Breast epithelium (tissue), 4 donors: Measurements from ENCODE around the gene TSR3. TPM values are rescaled to one million over a fixed set of nuclear protein-coding genes. Genes with fewer than 3 reads are reported as not detected.

Source experiments
- DNase-seq, 2 donors: peaks; one replicate each; pipeline ENCODE4 v3.0.0-alpha.2; 2019; ENCODE audit warnings: low spot score in 2 of 2
- H3K27ac ChIP-seq, 2 donors: fragments of 200-600 bp; sonication (generic) in 1 of 2; one replicate each; pipeline ENCODE4 v1.5.1; 2016 to 2019; ENCODE audit warnings: mild to moderate bottlenecking in 1 of 2
- H3K27me3 ChIP-seq, 2 donors: fragments of 200-600 bp; sonication (generic) in 1 of 2; one replicate each; pipeline versions ENCODE4 v1.5.1 to v1.6.0; 2017 to 2019; ENCODE audit warnings: control low read depth in 1 of 2, mild to moderate bottlenecking in 1 of 2
- H3K36me3 ChIP-seq: fragments of 200-600 bp; one replicate; pipeline ENCODE4 v1.5.1; 2019
- H3K4me1 ChIP-seq, 2 donors: fragments of 200-600 bp; sonication (generic); one replicate each; pipeline ENCODE4 v1.5.1; 2016 to 2019; ENCODE audit warnings: control low read depth in 1 of 2
- H3K4me3 ChIP-seq, 3 donors: fragments of 200-600 bp; sonication (generic); 1 replicate in 2 of 3; 2 replicates in 1 of 3; pipeline ENCODE4 v1.5.1; 2016 to 2019; ENCODE audit warnings: mild to moderate bottlenecking in 3 of 3, moderate library complexity in 2 of 3
- H3K9me3 ChIP-seq, 2 donors: fragments of 200-600 bp; sonication (generic) in 1 of 2; one replicate each; pipeline ENCODE4 v1.5.1; 2016 to 2019; ENCODE audit warnings: control low read depth in 1 of 2
- CTCF ChIP-seq, 3 donors: fragments of 450-650 bp; IDR thresholded peaks; one replicate each; pipeline ENCODE4 v1.5.1; 2016 to 2017; ENCODE audit warnings: antibody characterized with exemption in 3 of 3, mild to moderate bottlenecking in 3 of 3, moderate library complexity in 3 of 3
- POLR2A ChIP-seq: fragments of 450-650 bp; IDR thresholded peaks from one replicate; pipeline ENCODE4 v1.6.1; 2016; ENCODE audit warnings: antibody characterized with exemption, mild to moderate bottlenecking, moderate library complexity
- POLR2AphosphoS5 ChIP-seq, 3 donors: sonication (generic); formaldehyde crosslinking; IDR thresholded peaks; one replicate each; pipeline ENCODE4 v1.6.1; 2017; ENCODE audit warnings: antibody characterized with exemption in 3 of 3
- intact Hi-C: fragments of 100-400 bp; cut with DNase I; formaldehyde crosslinking; loops from one replicate; pipeline ENCODE4 v1.15.1; 2023; ENCODE audit warnings: low total_unique reads
- total RNA-seq, 3 donors: library from RNA; depleted of rRNA; stranded (reverse); fragments of >200 nt; gene quantifications; one replicate each; pipeline ENCODE4 v1.1.0, GENCODE V29; 2016

The TSR3 gene
- total RNA-seq, 3 donors from 2014 or later: 54.4 to 72.3 (median 59.6) TPM

- H3K9me3 ChIP-seq: no peaks in the 10 kb centered on the region
- no peak for DNase-seq
- H3K36me3 ChIP-seq: peaks cover 16% of the 10 kb centered on the region
- no peak overlapping the region for H3K4me3 ChIP-seq
- no peaks in the 10 kb centered on the region for H3K4me1 ChIP-seq
- intact Hi-C loops: no loop called here
- no peak for TF ChIP-seq POLR2A
- H3K27me3 ChIP-seq: no peaks in the 10 kb centered on the region
- peak overlapping the region in 1 of 2 donors; percentile 43 for H3K27ac ChIP-seq
These were observed 15.1 kb upstream of the TSR3 start for GRCh38 chr16:1366712-1367299.

- Histone ChIP-seq H3K9me3 (no peaks in the 10 kb centered on the region), H3K4me3 (no peak overlapping the region), H3K27ac (no peak overlapping the region), H3K4me1 (no peaks in the 10 kb centered on the region), H3K27me3 (no peaks in the 10 kb centered on the region), H3K36me3 (peaks cover 19% of the 10 kb centered on the region)
- intact Hi-C loops: no loop called here
- TF ChIP-seq POLR2AphosphoS5 (IDR thresholded peaks at IDR 0.05) (no peak), CTCF (IDR thresholded peaks at IDR 0.05) (no peak), POLR2A (no peak)
- DNase-seq: no peak
These were observed 14.5 kb upstream of the TSR3 start for GRCh38 chr16:1366060-1366711.

- no peaks in the 10 kb centered on the region for H3K9me3 ChIP-seq
- no peak overlapping the region for H3K4me3 ChIP-seq
- DNase-seq: no peak
- no peak overlapping the region for H3K27ac ChIP-seq
- no peaks in the 10 kb centered on the region for H3K4me1 ChIP-seq
- TF ChIP-seq POLR2AphosphoS5 (IDR thresholded peaks at IDR 0.05): no peak
- no peak for TF ChIP-seq POLR2A
- TF ChIP-seq CTCF (IDR thresholded peaks at IDR 0.05): no peak
- intact Hi-C loops: no loop called here
- H3K27me3 ChIP-seq: no peaks in the 10 kb centered on the region
- H3K36me3 ChIP-seq: peaks cover 19% of the 10 kb centered on the region
These were observed 12.8 kb upstream of the TSR3 start for GRCh38 chr16:1364510-1364909.

- Histone ChIP-seq H3K4me1 (no peaks in the 10 kb centered on the region), H3K27me3 (no peaks in the 10 kb centered on the region), H3K4me3 (no peak overlapping the region), H3K9me3 (no peaks in the 10 kb centered on the region), H3K36me3 (peaks cover 19% of the 10 kb centered on the region), H3K27ac (no peak overlapping the region)
- TF ChIP-seq POLR2A (no peak), CTCF (IDR thresholded peaks at IDR 0.05) (peak; percentile 21 to 61 (median 57)), POLR2AphosphoS5 (IDR thresholded peaks at IDR 0.05) (no peak)
- intact Hi-C loops: no loop called here
- DNase-seq: peak in 1 of 2 donors; percentile 69
These were observed 11.9 kb upstream of the TSR3 start for GRCh38 chr16:1363501-1364041.

- no peak overlapping the region for H3K27ac ChIP-seq
- H3K27me3 ChIP-seq: no peaks in the 10 kb centered on the region
- H3K4me3 ChIP-seq: no peak overlapping the region
- H3K4me1 ChIP-seq: no peaks in the 10 kb centered on the region
- no peaks in the 10 kb centered on the region for H3K9me3 ChIP-seq
- peaks cover 19% of the 10 kb centered on the region for H3K36me3 ChIP-seq
- TF ChIP-seq POLR2AphosphoS5 (IDR thresholded peaks at IDR 0.05) (no peak), CTCF (IDR thresholded peaks at IDR 0.05) (no peak), POLR2A (no peak)
- no peak for DNase-seq
- intact Hi-C loops: no loop called here
These were observed 11.1 kb upstream of the TSR3 start for GRCh38 chr16:1362807-1363206.
